Body of pancreas (tissue), 4 donors: Measurements from ENCODE around the gene KIRREL1.

Experiments used
- POLR2A ChIP-seq, 3 donors: fragments of 450-650 bp; IDR thresholded peaks; one replicate each; pipeline ENCODE4 v1.6.1; 2016; ENCODE audit warnings: antibody characterized with exemption in 3 of 3, mild to moderate bottlenecking in 2 of 3
- TF ChIP-seq, protein P1 (sequence below), 7 experiments: fragments of 450-650 bp in 4 of 7; fragments of 200-600 bp in 3 of 7; sonication (generic) in 3 of 7; IDR thresholded peaks; one replicate each; pipeline ENCODE4 v1.5.1; 2016 to 2019; ENCODE audit warnings: antibody characterized with exemption in 7 of 7

DNA sequence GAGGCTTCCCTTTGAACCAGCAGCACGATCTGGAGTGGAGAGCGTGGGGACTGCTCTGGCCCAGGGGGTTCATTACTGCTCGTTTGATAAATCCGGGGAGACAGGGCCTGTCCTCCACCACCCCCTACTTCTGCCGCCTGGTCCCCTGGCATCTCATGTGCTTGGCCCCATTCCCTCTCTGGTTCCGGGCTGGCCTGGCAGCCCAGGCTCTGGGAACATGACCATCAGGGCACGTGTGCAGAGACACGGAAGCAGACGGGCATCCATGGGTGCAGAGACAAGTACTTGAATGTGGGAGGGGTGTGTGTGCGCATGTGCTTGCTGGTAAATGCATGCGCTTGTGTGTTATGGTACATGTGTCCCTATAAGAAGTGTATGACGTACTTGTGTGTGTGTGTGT is 75.5 kb downstream of the KIRREL1 start:
- TF ChIP-seq, protein P1, sequence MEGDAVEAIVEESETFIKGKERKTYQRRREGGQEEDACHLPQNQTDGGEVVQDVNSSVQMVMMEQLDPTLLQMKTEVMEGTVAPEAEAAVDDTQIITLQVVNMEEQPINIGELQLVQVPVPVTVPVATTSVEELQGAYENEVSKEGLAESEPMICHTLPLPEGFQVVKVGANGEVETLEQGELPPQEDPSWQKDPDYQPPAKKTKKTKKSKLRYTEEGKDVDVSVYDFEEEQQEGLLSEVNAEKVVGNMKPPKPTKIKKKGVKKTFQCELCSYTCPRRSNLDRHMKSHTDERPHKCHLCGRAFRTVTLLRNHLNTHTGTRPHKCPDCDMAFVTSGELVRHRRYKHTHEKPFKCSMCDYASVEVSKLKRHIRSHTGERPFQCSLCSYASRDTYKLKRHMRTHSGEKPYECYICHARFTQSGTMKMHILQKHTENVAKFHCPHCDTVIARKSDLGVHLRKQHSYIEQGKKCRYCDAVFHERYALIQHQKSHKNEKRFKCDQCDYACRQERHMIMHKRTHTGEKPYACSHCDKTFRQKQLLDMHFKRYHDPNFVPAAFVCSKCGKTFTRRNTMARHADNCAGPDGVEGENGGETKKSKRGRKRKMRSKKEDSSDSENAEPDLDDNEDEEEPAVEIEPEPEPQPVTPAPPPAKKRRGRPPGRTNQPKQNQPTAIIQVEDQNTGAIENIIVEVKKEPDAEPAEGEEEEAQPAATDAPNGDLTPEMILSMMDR (IDR thresholded peaks at IDR 0.05): no peak
- no peak for TF ChIP-seq POLR2A (IDR thresholded peaks at IDR 0.05)
